HG02884 (cell line): ENCODE measurements around the gene TUFM.
"Not testable (repeated sequence)": the region's sequence is repeated elsewhere in the genome, so short reads cannot be mapped to it uniquely, and the experiment has no call there.

Experiments
- ATAC-seq: cut with Tn5 transposase; IDR thresholded peaks from one replicate; pipeline ENCODE4 v1.9.1; 2021; ENCODE audit warnings: mild to moderate bottlenecking, moderate library complexity; ENCODE audit not compliant: unreplicated experiment

The TUFM gene

DNA sequence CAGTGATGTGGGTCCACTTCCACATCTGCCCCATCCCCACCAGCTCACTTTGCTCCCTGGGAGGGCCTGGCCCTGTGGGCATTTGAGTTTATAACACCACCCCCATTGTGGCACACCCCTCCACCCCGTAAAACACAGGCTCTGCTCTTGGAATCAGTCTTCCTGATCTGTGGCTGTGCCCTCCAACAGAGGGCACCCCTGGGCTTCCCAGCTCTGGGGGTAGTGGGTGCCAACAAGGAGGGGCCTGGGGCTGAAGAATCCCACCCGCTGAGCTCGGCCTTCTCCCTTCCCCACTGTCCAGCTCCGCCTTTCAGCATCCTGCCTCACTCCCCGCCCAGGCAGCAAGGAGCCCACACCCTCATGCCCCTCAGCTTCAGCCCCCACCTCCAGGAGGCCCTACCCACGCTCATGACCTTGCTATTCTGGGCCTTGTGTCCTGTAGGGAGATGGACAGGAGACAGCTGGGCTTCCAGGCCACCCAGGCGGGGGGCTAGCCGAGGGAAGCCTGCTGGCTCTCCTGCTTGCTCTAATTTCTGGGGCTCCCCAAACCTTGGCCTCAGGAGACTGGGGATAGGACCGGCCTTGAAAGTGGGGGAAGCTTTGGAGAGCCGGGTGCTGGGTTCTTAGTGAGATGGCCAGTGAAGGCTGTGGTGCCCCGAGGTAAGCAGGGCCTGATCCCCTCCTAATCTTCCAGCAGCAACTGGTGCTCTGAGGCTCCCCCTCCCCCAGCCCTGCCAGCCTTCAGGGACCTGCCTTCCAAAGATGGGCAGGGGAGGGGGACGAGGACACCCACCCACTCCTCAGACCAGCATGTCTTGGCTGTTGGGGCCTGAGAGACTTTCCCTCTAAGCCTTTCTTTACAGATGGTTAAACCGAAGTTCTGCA is 29.2 kb upstream of the TUFM start:
- no peak for ATAC-seq

DNA sequence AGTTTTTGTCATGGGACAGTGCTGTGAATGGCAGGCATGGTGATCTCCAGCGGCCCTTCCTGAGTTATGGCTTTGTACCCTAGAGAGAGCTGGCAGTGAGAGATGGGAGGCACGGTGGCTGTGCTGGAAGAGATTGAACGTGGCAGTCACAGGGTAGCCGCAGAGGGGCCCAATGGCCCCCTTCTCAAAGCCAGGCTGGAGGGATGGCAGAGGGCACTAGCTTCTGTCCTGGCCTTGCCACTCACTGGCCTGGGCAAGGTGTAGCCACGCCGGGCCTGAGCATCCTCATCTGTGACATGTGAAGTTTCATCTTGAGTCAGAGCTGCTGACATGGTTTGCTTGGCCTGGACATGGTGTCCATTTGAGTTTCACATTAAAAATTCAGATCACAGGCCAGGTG is 28.3 kb upstream of the TUFM start:
- no peak for ATAC-seq

DNA sequence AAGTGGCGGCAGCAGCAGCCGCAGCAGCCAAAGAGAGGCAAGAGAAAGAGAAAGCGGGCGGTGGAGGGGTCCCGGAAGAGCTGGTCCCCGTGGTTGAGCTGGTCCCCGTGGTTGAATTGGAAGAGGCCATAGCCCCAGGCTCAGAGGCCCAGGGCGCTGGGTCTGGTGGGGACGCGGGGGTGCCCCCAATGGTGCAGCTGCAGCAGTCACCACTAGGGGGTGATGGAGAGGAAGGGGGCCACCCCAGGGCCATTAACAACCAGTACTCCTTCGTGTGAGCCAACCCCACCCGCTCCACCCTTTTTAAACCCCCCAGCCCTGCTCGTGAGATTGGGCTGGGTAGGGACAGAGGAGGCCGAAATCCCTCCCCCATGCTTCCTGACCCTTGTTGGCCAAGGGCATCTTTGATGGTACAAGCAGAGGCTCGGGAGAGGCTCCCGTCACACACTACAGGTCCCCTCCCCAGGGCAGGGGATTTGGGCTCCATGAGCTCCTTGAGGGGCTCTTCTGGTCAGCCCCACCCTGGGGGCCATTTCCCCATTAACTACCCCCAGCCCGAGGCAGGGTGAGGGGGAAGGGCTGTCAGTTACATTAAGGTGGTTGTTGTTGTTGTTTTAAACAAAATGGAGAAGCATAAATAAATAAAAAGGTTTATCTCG is 27.5 kb upstream of the TUFM start:
- no peak for ATAC-seq

DNA sequence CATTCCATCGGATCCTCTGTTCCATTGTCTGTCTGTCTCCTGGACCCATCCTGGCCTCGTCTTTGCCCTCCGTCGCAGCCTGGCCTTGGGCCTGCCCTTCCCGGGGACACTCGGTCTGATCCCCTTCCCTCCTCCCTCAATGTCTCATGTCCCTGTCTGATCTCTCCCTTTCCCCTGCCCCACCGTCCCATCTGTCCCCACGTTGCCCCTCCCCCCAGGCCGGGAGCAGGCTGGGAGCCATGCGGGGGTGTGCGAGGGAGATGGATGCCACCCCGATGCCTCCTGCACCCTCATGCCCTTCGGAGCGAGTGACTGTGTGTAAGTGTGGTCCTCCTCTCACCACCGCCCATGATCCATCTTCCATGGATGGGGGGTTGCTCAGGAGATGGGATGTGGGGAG is 26.8 kb upstream of the TUFM start:
- ATAC-seq: no peak

DNA sequence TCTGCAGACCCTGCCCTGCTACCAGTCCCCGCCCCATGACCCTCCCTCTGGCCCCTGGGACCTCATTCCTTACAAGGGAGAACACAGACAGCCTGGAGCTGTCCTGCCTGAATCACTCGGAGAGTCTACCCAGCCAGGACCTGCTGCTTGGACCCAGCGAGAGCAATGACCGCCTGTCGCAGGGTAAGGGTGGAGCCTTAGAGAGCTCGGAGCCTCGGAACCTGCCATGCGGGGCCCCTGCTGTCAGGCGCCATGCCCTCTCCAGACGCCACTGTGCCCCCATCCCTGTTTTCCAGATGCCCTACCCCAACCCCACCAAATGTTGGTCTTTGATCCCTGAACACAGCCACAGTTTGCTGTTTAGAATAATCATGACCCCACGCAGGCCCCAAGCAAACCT is 23.1 kb upstream of the TUFM start:
- ATAC-seq: no peak

DNA sequence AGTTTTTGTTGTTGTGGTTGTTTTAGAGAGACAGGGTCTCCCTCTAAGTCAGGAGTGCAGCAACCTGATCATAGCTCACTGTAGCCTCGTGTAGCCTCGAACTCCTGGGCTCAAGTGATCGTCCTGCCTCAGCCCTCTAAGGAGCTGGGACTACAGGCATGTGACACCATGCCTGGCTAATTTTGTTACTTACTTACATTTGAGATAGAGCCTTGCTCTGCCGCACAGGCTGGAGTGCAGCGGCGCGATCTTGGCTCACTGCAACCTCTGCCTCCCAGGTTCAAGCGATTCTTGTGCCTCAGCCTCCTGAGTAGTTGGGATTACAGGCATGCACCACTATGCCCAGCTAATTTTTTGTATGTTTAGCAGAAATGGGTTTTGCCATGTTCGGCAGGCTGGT is 21.5 kb upstream of the TUFM start:
- ATAC-seq: not testable (repeated sequence)

DNA sequence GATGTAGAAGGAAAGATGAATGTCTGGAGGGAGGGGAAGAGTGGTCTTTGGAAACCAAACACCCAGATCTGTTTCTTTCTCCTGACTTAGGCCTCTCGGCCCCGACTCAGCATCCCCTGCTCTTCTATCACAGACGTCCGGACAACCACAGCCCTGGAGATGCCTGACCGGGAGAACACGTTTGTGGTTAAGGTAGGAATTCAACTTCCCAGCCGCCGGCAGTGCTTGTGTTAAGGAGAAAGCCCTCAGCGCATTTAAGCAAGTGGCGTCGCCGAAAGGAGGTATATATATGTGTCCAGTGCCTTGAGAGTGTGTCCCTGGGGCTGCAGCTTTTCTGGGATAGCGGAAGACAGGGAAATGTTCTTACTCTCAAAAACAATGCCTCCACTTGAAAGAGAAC is 21.1 kb upstream of the TUFM start:
- no peak for ATAC-seq

DNA sequence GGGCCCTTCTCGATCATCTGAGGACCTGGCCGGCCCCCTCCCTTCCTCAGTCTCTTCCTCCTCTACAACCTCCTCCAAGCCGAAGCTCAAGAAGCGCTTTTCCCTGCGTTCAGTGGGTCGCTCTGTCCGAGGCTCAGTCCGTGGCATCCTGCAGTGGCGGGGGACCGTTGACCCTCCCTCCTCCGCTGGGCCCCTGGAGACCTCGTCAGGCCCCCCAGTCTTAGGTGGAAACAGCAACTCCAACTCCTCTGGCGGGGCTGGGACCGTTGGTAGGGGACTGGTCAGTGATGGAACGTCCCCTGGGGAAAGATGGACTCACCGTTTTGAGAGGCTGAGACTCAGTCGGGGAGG is 20.3 kb upstream of the TUFM start:
- ATAC-seq: no peak

DNA sequence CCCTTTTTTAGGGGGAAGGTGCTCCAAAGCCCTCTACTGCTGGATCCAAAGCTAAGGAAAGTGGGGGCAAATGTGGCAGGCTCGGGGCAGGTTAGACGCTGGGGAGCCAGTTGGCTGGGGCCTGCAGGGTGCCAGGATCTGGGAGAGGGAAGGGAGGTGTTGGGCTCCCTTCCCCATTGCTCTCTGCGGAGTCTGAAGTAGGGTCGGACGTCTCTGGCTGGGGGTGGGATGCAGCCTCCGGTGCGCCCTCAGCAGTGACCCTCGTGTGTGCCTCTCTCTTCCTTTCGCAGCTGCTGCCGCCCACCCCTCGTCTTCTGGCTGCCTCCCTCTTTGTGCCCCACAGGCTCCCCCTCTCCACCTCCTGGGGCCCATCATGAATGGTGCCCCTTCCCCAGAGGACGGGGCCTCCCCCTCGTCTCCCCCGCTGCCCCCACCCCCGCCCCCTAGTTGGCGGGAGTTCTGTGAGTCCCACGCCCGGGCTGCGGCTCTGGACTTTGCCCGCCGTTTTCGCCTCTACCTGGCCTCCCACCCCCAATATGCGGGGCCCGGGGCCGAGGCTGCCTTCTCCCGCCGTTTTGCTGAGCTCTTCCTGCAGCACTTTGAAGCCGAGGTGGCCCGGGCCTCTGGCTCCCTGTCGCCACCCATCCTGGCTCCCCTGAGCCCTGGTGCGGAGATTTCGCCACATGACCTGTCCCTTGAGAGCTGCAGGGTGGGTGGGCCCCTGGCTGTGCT is 19.7 kb upstream of the TUFM start:
- ATAC-seq: no peak

DNA sequence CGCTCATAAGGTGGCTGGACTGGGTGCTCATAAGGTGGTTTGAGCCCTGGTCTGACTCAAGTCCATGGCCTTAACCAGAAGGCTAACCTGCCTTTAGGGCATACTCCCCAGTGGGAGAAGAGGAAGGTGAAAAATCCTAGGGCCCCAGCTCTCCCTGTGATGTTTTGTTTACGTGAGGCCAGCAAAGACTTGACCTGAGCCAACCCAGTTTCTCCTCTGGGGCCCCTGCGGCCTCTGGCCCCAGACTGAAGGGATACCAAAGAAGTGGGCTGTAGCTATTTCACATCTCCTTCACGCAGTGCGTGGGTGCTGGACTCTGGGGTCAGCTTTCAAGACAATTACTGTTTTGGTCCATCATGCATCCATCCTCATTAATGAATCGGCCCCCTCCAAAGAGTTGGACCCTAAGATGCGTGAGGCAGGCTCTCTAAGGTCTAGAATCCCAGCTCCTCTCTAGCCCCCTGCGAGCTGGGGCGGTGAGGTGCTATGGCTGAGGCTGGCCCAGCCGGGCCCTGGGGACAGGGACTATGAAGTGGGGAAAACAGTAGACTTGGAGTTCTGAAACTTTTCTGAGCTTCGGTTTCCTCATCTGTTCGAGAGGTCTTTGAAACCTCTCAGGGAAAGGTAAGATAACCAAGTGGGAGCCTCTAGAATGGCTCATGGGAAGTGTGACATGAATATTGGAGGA is 19.0 kb upstream of the TUFM start:
- no peak for ATAC-seq

DNA sequence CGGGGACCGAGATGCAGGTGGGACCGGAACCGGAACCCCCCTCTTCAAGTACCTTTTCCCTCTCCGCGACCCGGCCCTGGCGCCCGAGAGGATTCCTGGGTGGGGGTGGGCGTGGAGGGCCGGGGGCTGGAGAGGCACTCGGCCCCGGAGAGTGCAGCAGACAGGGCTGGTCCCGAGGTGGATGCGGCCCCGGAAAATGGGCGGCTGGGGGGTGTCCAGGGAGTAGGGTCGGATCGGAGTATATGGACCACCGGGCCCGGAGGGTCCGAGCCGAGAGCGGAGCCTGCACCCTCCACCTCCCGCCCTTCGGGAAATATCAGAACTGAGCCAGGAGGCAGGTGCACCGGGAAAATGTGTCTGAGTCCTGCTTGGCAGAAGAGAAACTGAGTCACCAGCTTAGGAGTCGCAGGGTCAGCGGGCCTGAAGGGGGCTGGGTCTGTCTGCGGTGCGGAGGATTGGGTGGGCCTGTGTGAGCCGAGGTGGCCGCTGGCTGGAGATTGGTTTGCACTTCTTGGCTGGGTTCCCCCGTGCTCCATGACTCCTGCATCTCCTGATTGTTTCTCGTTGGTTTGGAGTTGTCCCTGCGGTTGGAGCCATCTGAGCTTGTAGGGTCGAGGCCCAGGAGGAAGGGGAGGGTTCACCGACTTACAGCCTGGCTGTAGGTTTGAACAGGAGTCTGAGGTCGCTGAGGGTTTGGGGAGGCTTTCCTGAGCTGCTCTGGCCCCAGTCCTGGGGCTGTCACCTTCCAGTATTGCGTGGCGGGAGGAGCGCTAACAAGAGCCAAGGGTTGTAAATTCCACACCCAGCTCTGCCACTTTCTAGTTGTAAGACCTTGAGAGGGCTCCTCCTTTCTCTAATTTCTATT is 18.0 kb upstream of the TUFM start:
- ATAC-seq: no peak

DNA sequence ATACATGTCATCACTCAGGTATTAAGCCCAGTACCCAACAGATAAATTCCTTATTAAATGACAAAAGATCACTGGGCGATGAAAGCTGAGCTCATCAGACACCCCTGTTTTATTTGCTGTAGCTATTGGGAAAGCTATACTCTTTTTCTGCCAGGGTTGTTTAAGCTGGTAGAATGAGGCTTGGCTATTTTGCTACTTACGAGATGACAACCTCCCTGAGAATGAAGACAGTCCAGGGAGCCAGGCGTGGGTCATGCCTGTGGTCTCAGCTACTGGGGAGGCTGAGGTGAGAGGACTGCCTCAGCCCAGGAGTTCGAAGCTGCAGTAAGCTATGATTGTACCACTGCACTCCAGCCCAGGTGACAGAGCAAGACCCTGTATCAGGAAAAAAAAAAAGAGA is 13.2 kb upstream of the TUFM start:
- no peak for ATAC-seq

DNA sequence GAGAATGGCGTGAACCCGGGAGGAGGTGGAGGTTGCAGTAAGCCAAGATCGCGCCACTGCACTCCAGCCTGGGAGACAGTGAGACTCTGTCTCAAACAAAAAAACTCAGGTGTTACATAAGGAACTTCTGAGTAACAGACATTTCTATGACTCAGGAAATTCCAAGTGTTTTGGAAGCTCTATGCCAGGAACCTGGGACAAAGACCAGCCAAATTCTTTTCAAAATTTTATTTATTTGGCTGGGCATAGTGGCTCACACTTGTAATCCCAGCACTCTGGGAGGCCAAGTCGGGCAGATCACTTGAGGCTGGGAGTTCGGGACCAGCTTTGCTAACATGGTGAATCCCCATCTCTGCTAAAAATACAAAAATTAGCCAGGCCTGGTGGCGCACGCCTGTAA is 12.3 kb upstream of the TUFM start:
- no peak for ATAC-seq

DNA sequence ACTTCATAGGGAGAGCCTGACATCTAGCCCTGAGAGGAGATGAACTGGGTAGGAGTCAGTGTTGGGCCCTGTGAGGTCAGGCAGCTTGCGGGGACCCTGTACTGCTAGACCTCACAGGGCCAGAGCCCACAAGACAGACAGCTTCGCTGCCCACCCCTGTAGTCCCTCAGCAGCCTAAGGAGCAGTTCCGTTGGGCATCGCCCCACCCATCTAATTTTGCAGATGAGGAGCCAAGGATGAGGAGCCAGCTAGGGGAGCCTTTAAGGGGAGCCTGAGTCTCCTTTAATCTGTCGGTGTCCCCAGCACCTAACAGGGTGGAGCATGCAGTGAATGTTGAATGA is 755 bp upstream of the TUFM start:
- peak; percentile 2 for ATAC-seq

DNA sequence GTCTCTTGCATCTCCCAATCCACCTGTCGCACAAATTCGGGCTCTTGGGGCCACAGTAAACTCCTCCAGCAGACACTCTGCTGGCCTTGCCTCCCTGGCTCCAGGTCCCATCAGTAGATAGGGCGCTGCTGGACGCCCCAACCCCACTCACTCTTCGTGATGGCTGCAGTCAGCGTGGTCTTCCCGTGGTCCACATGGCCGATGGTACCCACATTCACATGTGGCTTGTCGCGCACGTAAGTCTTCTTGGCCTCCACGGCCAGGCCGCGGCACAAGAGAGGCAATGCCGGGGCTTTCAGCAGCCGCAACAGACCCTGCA is 428 bp downstream of the TUFM start:
- no peak for ATAC-seq

DNA sequence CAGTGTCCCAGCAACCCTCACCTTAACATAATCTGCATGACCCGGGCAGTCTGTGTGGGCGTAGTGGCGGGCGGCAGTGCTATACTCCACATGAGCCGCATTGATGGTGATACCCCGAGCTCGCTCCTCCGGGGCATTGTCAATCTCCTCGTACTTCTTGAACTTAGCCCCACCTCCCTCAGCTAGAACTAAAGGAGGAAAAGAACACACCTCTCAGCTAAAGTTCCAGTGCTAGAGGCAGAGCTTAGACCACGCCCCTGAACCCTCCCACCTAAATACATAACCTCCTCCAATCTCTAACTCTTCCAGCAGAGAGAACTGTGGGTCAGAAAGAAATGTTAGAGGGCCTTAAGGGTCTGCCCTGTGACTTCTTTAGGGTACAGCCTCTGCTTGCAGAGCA is 855 bp downstream of the TUFM start:
- ATAC-seq: no peak

DNA sequence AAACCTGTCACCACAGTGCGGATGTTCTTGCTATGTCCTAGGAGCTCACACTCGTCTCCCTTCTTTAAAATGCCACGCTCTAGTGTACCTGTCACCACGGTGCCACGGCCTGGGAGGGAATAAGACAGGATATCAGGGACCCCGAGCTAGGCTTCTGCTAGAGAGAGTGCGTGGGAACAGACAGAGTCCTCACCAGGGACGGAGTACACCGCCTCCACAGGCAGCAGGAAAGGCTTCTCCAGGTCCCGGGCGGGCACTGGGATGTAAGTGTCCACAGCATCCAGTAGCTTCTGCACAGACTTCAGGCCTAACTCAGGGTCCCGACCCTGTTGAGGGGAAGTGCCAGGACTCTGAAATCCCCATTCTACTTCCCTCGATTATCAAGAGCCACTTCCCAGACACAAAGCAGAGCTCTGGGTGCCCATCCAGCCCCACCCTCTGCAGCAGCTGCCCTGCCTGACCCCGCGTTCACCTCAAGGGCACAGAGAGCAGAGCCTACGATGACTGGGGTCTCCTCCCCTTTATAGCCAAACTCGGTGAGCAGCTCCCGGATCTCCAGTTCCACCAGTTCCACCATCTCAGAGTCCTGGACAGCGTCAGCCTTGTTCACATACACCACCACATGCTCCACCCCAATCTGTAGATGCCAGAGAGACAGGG is 1.8 kb downstream of the TUFM start:
- no peak for ATAC-seq

DNA sequence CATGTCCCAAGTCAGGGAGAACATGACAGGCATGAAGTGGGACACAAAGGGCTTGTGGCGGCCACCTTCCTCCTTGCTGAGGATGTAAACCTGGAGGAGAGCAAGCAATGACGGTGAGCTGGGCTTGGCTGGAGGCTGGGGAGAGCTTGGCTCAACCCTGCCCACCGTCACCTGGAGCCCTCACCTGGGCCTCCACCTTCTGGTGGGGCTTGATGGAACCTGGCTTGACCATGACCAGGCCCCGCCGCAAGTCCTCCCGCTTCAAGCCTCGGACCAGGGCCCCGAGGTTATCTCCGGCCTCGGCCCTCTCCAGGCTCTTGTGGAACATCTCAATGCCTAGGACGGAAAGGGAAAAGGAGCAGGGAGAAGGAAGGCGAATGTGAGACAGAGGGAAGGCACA is 2.4 kb downstream of the TUFM start:
- no peak for ATAC-seq

DNA sequence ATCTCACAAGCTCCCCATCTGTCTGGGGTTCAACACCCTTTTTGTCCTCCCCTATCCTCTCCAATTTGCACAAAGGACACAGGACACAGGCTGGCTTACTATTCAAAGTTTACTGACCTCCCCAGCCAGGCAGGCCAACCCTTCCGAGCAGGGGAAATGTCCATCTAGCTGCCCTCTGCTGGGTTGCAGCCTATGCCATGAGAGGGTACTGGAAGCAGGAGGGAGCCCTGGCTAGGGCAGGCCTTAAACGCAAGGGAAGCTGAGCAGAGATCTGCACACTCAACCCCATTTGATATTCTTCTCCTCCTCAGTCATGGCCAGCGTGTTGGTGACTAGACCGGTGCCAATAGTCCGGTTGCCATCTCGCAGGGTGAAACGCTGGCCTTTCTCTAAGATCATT is 3.5 kb downstream of the TUFM start:
- no peak for ATAC-seq

DNA sequence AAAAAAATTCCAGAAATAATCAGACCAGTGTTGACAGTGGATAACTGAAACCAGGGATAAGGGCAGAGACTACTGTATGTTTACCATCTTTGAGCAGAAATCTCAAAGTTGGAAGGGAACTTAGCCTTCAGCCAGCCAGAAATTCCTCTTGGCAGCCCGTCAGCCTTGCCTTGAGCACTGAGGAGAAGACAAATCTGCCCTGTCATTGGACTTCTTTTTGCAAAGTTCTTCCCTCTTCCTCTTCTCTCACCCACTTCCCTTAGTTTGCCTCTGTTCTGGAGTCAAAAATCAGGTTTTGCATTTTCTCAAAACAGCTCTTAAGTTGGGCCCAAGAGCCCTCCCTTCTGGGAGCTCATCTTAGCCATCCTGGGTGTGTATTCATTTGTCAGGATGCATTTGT is 6.2 kb downstream of the TUFM start:
- ATAC-seq: no peak
